Measurements from ENCODE around the gene SNAPC5. TPM values are rescaled to one million over a fixed set of nuclear protein-coding genes. Genes with fewer than 3 reads are reported as not detected.
"Not testable (repeated sequence)": the region's sequence is repeated elsewhere in the genome, so short reads cannot be mapped to it uniquely, and the experiment has no call there.

The SNAPC5 gene
- total RNA-seq, 1 experiment from 2014 or later = 28.3 TPM

GRCh38 chr15:66462627-66463026 is 34.9 kb downstream of the SNAPC5 start:
- CTCF ChIA-PET = no interaction called here
- no peaks in the 10 kb centered on the region for H3K27me3 ChIP-seq (ENCODE audit: insufficient read depth, low read length)
- H3K27ac ChIP-seq (ENCODE audit: low read depth, low read length) = no peak overlapping the region
- POLR2A ChIA-PET = interaction anchor here (1.5 kb wide), 1 partner anchor 8 kb away, joined by 7 read pairs; no protein-coding TSS in a partner anchor
- TF ChIP-seq SRF (IDR thresholded peaks at IDR 0.05; ENCODE audit: low read depth) (no peak), YY1 (IDR thresholded peaks at IDR 0.05; ENCODE audit: extremely low read depth, insufficient replicate concordance, low read depth, low read length) (no peak)
- no peaks in the 10 kb centered on the region for H3K79me2 ChIP-seq (ENCODE audit: insufficient read depth, low read length)
- RAD21 ChIA-PET (ENCODE audit: low non-redundant PET in 1 of 2, low total read pairs in 2 of 2, uncharacterized antibody in 2 of 2, unreplicated experiment in 2 of 2) = interaction anchor here in 1 of 2 experiments (0.6 to 0.7 kb wide), 2 partner anchors 158 to 665 kb away, joined by 3 to 4 read pairs; no protein-coding TSS in a partner anchor
- peaks cover 31 to 51% of the 10 kb centered on the region in 2 experiments for H3K4me1 ChIP-seq (ENCODE audit: control insufficient read depth in 1 of 2, insufficient read depth in 2 of 2, low read length in 2 of 2)
- H3K9me3 ChIP-seq (ENCODE audit: control insufficient read depth in 1 of 2, insufficient read depth in 1 of 2, low read depth in 1 of 2, low read length in 2 of 2) = no peaks in the 10 kb centered on the region
- no peak overlapping the region for H3K9ac ChIP-seq (ENCODE audit: low read length)
- no peaks in the 10 kb centered on the region for H3K36me3 ChIP-seq (ENCODE audit: control insufficient read depth in 1 of 2, insufficient read depth in 2 of 2, low read length in 2 of 2)
- no peak overlapping the region for H2AFZ ChIP-seq (ENCODE audit: low read depth, low read length, poor library complexity, severe bottlenecking)
- ATAC-seq (no peak), DNase-seq (ENCODE audit: low read depth, low spot score) (no peak)
- BruUV-seq (replicated peaks) = no TSS peak
- no peak overlapping the region for H3K4me3 ChIP-seq (replicated peaks in 1 of 2; ENCODE audit: low read depth in 1 of 2, low read length in 2 of 2)
- H4K20me1 ChIP-seq (ENCODE audit: insufficient read depth) = no peaks in the 10 kb centered on the region
- H3K9me2 ChIP-seq (ENCODE audit: insufficient read depth) = no peaks in the 10 kb centered on the region
- peak overlapping the region; percentile 60 for H3K4me2 ChIP-seq (ENCODE audit: low read length)
- intact Hi-C loops (cut with micrococcal nuclease) = no loop called here

- RAD21 ChIA-PET (ENCODE audit: low non-redundant PET in 1 of 2, low total read pairs in 2 of 2, uncharacterized antibody in 2 of 2, unreplicated experiment in 2 of 2) = interaction anchor here in 1 of 2 experiments (0.6 to 0.7 kb wide), 2 partner anchors 157 to 666 kb away, joined by 3 to 4 read pairs; no protein-coding TSS in a partner anchor
- intact Hi-C loops (cut with micrococcal nuclease) = no loop called here
- POLR2A ChIA-PET = interaction anchor here (1.5 kb wide), 1 partner anchor 9 kb away, joined by 7 read pairs; no protein-coding TSS in a partner anchor
- Histone ChIP-seq H3K4me2 (ENCODE audit: low read length) (peak overlapping the region; percentile 60), H2AFZ (ENCODE audit: low read depth, low read length, poor library complexity, severe bottlenecking) (no peak overlapping the region), H3K4me3 (replicated peaks in 1 of 2; ENCODE audit: low read depth in 1 of 2, low read length in 2 of 2) (peak overlapping the region in 1 of 2 experiments; percentile 0; a peak in 1 of 4 replicates), H4K20me1 (ENCODE audit: insufficient read depth) (no peaks in the 10 kb centered on the region), H3K36me3 (ENCODE audit: control insufficient read depth in 1 of 2, insufficient read depth in 2 of 2, low read length in 2 of 2) (no peaks in the 10 kb centered on the region), H3K79me2 (ENCODE audit: insufficient read depth, low read length) (no peaks in the 10 kb centered on the region), H3K27ac (ENCODE audit: low read depth, low read length) (peak overlapping the region; percentile 58; the same call in 1 of the 2 replicates), H3K9ac (ENCODE audit: low read length) (peak overlapping the region; percentile 29), H3K9me3 (ENCODE audit: control insufficient read depth in 1 of 2, insufficient read depth in 1 of 2, low read depth in 1 of 2, low read length in 2 of 2) (no peaks in the 10 kb centered on the region), H3K27me3 (ENCODE audit: insufficient read depth, low read length) (no peaks in the 10 kb centered on the region), H3K9me2 (ENCODE audit: insufficient read depth) (no peaks in the 10 kb centered on the region), H3K4me1 (ENCODE audit: control insufficient read depth in 1 of 2, insufficient read depth in 2 of 2, low read length in 2 of 2) (peaks cover 31 to 51% of the 10 kb centered on the region in 2 experiments)
- TF ChIP-seq EGR1 (IDR thresholded peaks at IDR 0.05; ENCODE audit: low read depth) (peak; percentile 47; the same call in 1 of the 2 replicates), SP1 (IDR thresholded peaks at IDR 0.05; ENCODE audit: low read depth) (no peak; the same call in 1 of the 2 replicates), POLR2AphosphoS5 (IDR thresholded peaks at IDR 0.05; ENCODE audit: low read depth, low read length) (no peak), CEBPB (IDR thresholded peaks at IDR 0.05; ENCODE audit: low read depth) (peak; percentile 65), CBX3 (IDR thresholded peaks at IDR 0.05; ENCODE audit: low read depth) (0 out of 2 replicates have a peak, but pooled peaks have one; percentile 12), ATF3 (IDR thresholded peaks at IDR 0.05) (no peak), FOSL1 (IDR thresholded peaks at IDR 0.05; ENCODE audit: low read depth) (peak; percentile 59)
- BruUV-seq (replicated peaks) = no TSS peak
- no peak for DNase-seq (ENCODE audit: low read depth, low spot score)
- ATAC-seq = peak; percentile 57
- CTCF ChIA-PET = no interaction called here
These were observed 35.6 kb downstream of the SNAPC5 start for GRCh38 chr15:66461917-66462316.

- H3K4me3 ChIP-seq (replicated peaks in 1 of 2; ENCODE audit: low read depth in 1 of 2, low read length in 2 of 2); H4K20me1 ChIP-seq (ENCODE audit: insufficient read depth); H3K27me3 ChIP-seq (ENCODE audit: insufficient read depth, low read length); intact Hi-C loops (cut with micrococcal nuclease); RAD21 ChIA-PET (ENCODE audit: low non-redundant PET in 1 of 2, low total read pairs in 2 of 2, uncharacterized antibody in 2 of 2, unreplicated experiment in 2 of 2); H3K36me3 ChIP-seq (ENCODE audit: control insufficient read depth in 1 of 2, insufficient read depth in 2 of 2, low read length in 2 of 2); H3K9me2 ChIP-seq (ENCODE audit: insufficient read depth); BruUV-seq (replicated peaks); H3K9me3 ChIP-seq (ENCODE audit: control insufficient read depth in 1 of 2, insufficient read depth in 1 of 2, low read depth in 1 of 2, low read length in 2 of 2); ATAC-seq; CTCF ChIA-PET; DNase-seq (ENCODE audit: low read depth, low spot score); H2AFZ ChIP-seq (ENCODE audit: low read depth, low read length, poor library complexity, severe bottlenecking); H3K79me2 ChIP-seq (ENCODE audit: insufficient read depth, low read length): not testable (repeated sequence)
- Histone ChIP-seq H3K4me1 (ENCODE audit: control insufficient read depth in 1 of 2, insufficient read depth in 2 of 2, low read length in 2 of 2) (peaks cover 36 to 56% of the 10 kb centered on the region in 2 experiments), H3K27ac (ENCODE audit: low read depth, low read length) (peak overlapping the region; percentile 58; the same call in 1 of the 2 replicates), H3K4me2 (ENCODE audit: low read length) (peak overlapping the region; percentile 60), H3K9ac (ENCODE audit: low read length) (peak overlapping the region; percentile 29; the same call in 1 of the 2 replicates)
- POLR2A ChIA-PET = interaction anchor here (1.5 kb wide), 1 partner anchor 10 kb away, joined by 7 read pairs; no protein-coding TSS in a partner anchor
These were observed 36.3 kb downstream of the SNAPC5 start for GRCh38 chr15:66461294-66461693.
